Kidney (tissue), 14 donors: ENCODE results near the gene TRIM5. TPM values are rescaled to one million over a fixed set of nuclear protein-coding genes. Genes with fewer than 3 reads are reported as not detected.

ENCODE experiments used
- DNase-seq, 5 donors: peaks; one replicate each; pipeline ENCODE4 v3.0.0-alpha.2; 2013 to 2020
- FAIRE-seq: peaks from 2 replicates; lab custom pipeline; 2012; peaks lifted over from hg19 to GRCh38; lab: Jason Lieb, UNC
- H3K27ac ChIP-seq, 2 donors: one replicate each; pipeline ENCODE4 v1.7.0; 2013; ENCODE audit warnings: low read depth in 2 of 2, low read length in 2 of 2, inconsistent platforms in 1 of 2
- H3K27me3 ChIP-seq: one replicate; pipeline ENCODE4 v1.7.1; 2013; ENCODE audit warnings: low read length, inconsistent platforms; ENCODE audit not compliant: control insufficient read depth, insufficient read depth
- H3K36me3 ChIP-seq, 3 donors: one replicate each; pipeline versions ENCODE4 v1.7.0 to v1.7.1; 2013; ENCODE audit warnings: low read length in 3 of 3, control low read depth in 1 of 3, inconsistent platforms in 1 of 3; ENCODE audit not compliant: insufficient read depth in 3 of 3, control insufficient read depth in 2 of 3
- H3K4me1 ChIP-seq, 3 donors: one replicate each; pipeline versions ENCODE4 v1.7.0 to v1.7.1; 2013; ENCODE audit warnings: low read length in 3 of 3, inconsistent platforms in 1 of 3, low read depth in 1 of 3; ENCODE audit not compliant: control insufficient read depth in 2 of 3, insufficient read depth in 2 of 3
- H3K4me3 ChIP-seq, 3 donors: one replicate each; pipeline versions ENCODE4 v1.7.0 to v1.8.1; 2013; ENCODE audit warnings: low read length in 3 of 3, control low read depth in 1 of 3, inconsistent platforms in 1 of 3
- H3K9ac ChIP-seq, 3 donors: one replicate each; pipeline versions ENCODE4 v1.7.0 to v1.7.1; 2013; ENCODE audit warnings: low read length in 3 of 3, control low read depth in 1 of 3, inconsistent platforms in 1 of 3
- H3K9me3 ChIP-seq, 3 donors: one replicate each; pipeline versions ENCODE4 v1.7.0 to v1.7.1; 2013; ENCODE audit warnings: low read length in 3 of 3, control low read depth in 1 of 3, inconsistent platforms in 1 of 3; ENCODE audit not compliant: control insufficient read depth in 2 of 3, insufficient read depth in 1 of 3
- CTCF ChIP-seq: IDR thresholded peaks from 3 replicates; pipeline ENCODE4 v1.5.1; 2012; ENCODE audit warnings: mild to moderate bottlenecking, moderate library complexity, borderline replicate concordance; ENCODE audit not compliant: insufficient read depth; ENCODE audit errors: extremely low read depth
- intact Hi-C: fragments of 100-400 bp; cut with DNase I; formaldehyde crosslinking; loops from one replicate; pipeline ENCODE4 v1.11.1; 2022
- polyA plus RNA-seq: library from polyadenylated mRNA; stranded (reverse); fragments of 350-450 nt; fragmentation: Illumina TruSeq; extraction: RNeasy Lipid Tissue Mini Kit (QIAGEN cat#74804); gene quantifications from one replicate; pipeline ENCODE4 v1.2.3, GENCODE V29; 2014; ENCODE audit warnings: low read depth, low replicate concordance; ENCODE audit not compliant: insufficient read depth
- total RNA-seq: library from RNA; stranded (reverse); fragmentation: NEBNext Ultra II Directional; extraction: Animal tissue kit (Norgen Biotek cat#: 25700); gene quantifications from one replicate; pipeline ENCODE4 v1.2.1, GENCODE V29; 2021
- donor health status: control.
- donor health status: control.
- donor health status: control.
- donor health status: control.
- donor health status: control.
- donor health status: DM: yes; HTN: yes; CAD: no.
- donor health status: Normal renal cell carcinoma (clear cell type).

Gene TRIM5
- total and polyA plus RNA-seq, 2 donors from 2014 or later, result 11.2 to 27.7 TPM

- Histone ChIP-seq H3K9me3 (no peaks in the 10 kb centered on the region), H3K36me3 (no peaks in the 10 kb centered on the region), H3K27me3 (no peaks in the 10 kb centered on the region), H3K9ac (no peak overlapping the region), H3K4me1 (peaks cover 0 to 10% (median 0%) of the 10 kb centered on the region in 3 donors), H3K27ac (no peak overlapping the region), H3K4me3 (no peak overlapping the region)
- FAIRE-seq, result no peak
- intact Hi-C loops, result no loop called here
- peak in 2 of 5 donors; percentile 21 to 29 for DNase-seq
- no peak for TF ChIP-seq CTCF
These were observed 64.0 kb downstream of the TRIM5 start for GRCh38 chr11:5620651-5621521.

GRCh38 chr11:5618807-5619206, 66.1 kb downstream of the TRIM5 start:
- no peaks in the 10 kb centered on the region for H3K27me3 ChIP-seq
- no peak overlapping the region for H3K4me3 ChIP-seq
- H3K4me1 ChIP-seq, result no peaks in the 10 kb centered on the region
- intact Hi-C loops, result no loop called here
- no peaks in the 10 kb centered on the region for H3K9me3 ChIP-seq
- no peak overlapping the region for H3K27ac ChIP-seq
- no peak for TF ChIP-seq CTCF
- no peak overlapping the region for H3K9ac ChIP-seq
- FAIRE-seq, result no peak
- no peaks in the 10 kb centered on the region for H3K36me3 ChIP-seq
- DNase-seq, result no peak

Other genes with a start within 250 kb of the TRIM5 start
- gene OR51I1, start 243.6 kb downstream of the TRIM5 start, total RNA-seq, result 0.35 TPM
- not detected for gene OR51I1, start 243.6 kb downstream of the TRIM5 start, polyA plus RNA-seq
- gene OR51I2, start 235.8 kb downstream of the TRIM5 start, total RNA-seq, result not detected
- not detected for gene OR51I2, start 235.8 kb downstream of the TRIM5 start, polyA plus RNA-seq
- gene OR52D1, start 196.4 kb downstream of the TRIM5 start, total RNA-seq, result not detected
- not detected for gene OR52D1, start 196.4 kb downstream of the TRIM5 start, polyA plus RNA-seq
- gene UBQLN3, start 175.1 kb downstream of the TRIM5 start, total RNA-seq, result 0.35 TPM
- not detected for gene UBQLN3, start 175.1 kb downstream of the TRIM5 start, polyA plus RNA-seq
- gene UBQLNL, start 168.4 kb downstream of the TRIM5 start, total RNA-seq, result 0.69 TPM
- gene UBQLNL, start 168.4 kb downstream of the TRIM5 start, polyA plus RNA-seq, result 0.32 TPM
- gene OR52H1, start 136.5 kb downstream of the TRIM5 start, total RNA-seq, result 0.57 TPM
- not detected for gene OR52H1, start 136.5 kb downstream of the TRIM5 start, polyA plus RNA-seq
- not detected for gene OR52B6, start 104.2 kb downstream of the TRIM5 start, total RNA-seq
- not detected for gene OR52B6, start 104.2 kb downstream of the TRIM5 start, polyA plus RNA-seq
- gene TRIM6, start 88.4 kb downstream of the TRIM5 start, total RNA-seq, result 6.5 TPM
- gene TRIM6, start 88.4 kb downstream of the TRIM5 start, polyA plus RNA-seq, result 7.4 TPM
- 6.7 TPM for gene TRIM34, start 60.1 kb downstream of the TRIM5 start, total RNA-seq
- gene TRIM34, start 60.1 kb downstream of the TRIM5 start, polyA plus RNA-seq, result 5.9 TPM
- gene TRIM22, start 4.7 kb upstream of the TRIM5 start, total RNA-seq, result 80.9 TPM
- gene TRIM22, start 4.7 kb upstream of the TRIM5 start, polyA plus RNA-seq, result 11.5 TPM
- 0.28 TPM for gene OR56B1, start 51.4 kb upstream of the TRIM5 start, total RNA-seq
- not detected for gene OR56B1, start 51.4 kb upstream of the TRIM5 start, polyA plus RNA-seq
- 0.60 TPM for gene OR52N4, start 69.2 kb upstream of the TRIM5 start, total RNA-seq
- not detected for gene OR52N4, start 69.2 kb upstream of the TRIM5 start, polyA plus RNA-seq
- not detected for gene OR52N5, start 98.3 kb upstream of the TRIM5 start, total RNA-seq
- gene OR52N5, start 98.3 kb upstream of the TRIM5 start, polyA plus RNA-seq, result not detected
- not detected for gene OR52N1, start 106.2 kb upstream of the TRIM5 start, total RNA-seq
- gene OR52N1, start 106.2 kb upstream of the TRIM5 start, polyA plus RNA-seq, result not detected
- not detected for gene OR52N2, start 123.8 kb upstream of the TRIM5 start, total RNA-seq
- not detected for gene OR52N2, start 123.8 kb upstream of the TRIM5 start, polyA plus RNA-seq
- not detected for gene OR52E6, start 156.8 kb upstream of the TRIM5 start, total RNA-seq
- not detected for gene OR52E6, start 156.8 kb upstream of the TRIM5 start, polyA plus RNA-seq
- 0.25 TPM for gene OR52E8, start 172.6 kb upstream of the TRIM5 start, total RNA-seq
- gene OR52E8, start 172.6 kb upstream of the TRIM5 start, polyA plus RNA-seq, result not detected
- not detected for gene OR52E4, start 195.6 kb upstream of the TRIM5 start, total RNA-seq
- not detected for gene OR52E4, start 195.6 kb upstream of the TRIM5 start, polyA plus RNA-seq
- gene OR52E5, start 208.1 kb upstream of the TRIM5 start, total RNA-seq, result not detected
- gene OR52E5, start 208.1 kb upstream of the TRIM5 start, polyA plus RNA-seq, result not detected